HEK293 (cell line): ENCODE data around the gene GGNBP2.
A peak's percentile ranks its signal among the peaks of the same experiment; 100 is the strongest.
"Not testable (repeated sequence)": the region's sequence is repeated elsewhere in the genome, so short reads cannot be mapped to it uniquely, and the experiment has no call there.

Source experiments
- CTCF ChIA-PET: fragments of 350-600 bp; formaldehyde crosslinking; extraction: SDS; loops from one replicate; lab custom pipeline; 2021; ENCODE audit warnings: antibody characterized with exemption; lab: Yijun Ruan, JAX
- POLR2A ChIA-PET: fragments of 300-600 bp; formaldehyde crosslinking; extraction: SDS; loops from one replicate; lab custom pipeline; 2020; ENCODE audit warnings: antibody characterized with exemption, inconsistent platforms; lab: Yijun Ruan, JAX
- H3K27ac ChIP-seq: fragments of 200-500 bp; sonication (Bioruptor generic); 2 replicates; pipeline ENCODE4 v1.5.1; 2014; ENCODE audit warnings: low read depth, low read length, control low read depth, inconsistent platforms; ENCODE audit errors: extremely low read depth
- H3K36me3 ChIP-seq, 2 experiments: fragments of 200-500 bp in 1 of 2; sonication (Bioruptor generic) in 1 of 2; 1 replicate in 1 of 2; 2 replicates in 1 of 2; pipeline ENCODE4 v1.5.1; 2014 to 2017; ENCODE audit warnings: inconsistent platforms in 2 of 2, low read length in 2 of 2; ENCODE audit not compliant: control insufficient read depth in 2 of 2, insufficient read depth in 1 of 2
- H3K4me1 ChIP-seq: fragments of 200-500 bp; sonication (Bioruptor generic); 2 replicates; pipeline ENCODE4 v1.5.1; 2014; ENCODE audit warnings: mild to moderate bottlenecking, low read length, inconsistent platforms; ENCODE audit not compliant: control insufficient read depth, insufficient read depth
- H3K4me3 ChIP-seq: 2 replicates; pipeline ENCODE4 v1.5.1; 2011; ENCODE audit warnings: low read depth, mild to moderate bottlenecking, control low read depth, low read length, moderate library complexity
- H3K9me3 ChIP-seq: fragments of 200-500 bp; sonication (Bioruptor generic); 2 replicates; pipeline ENCODE4 v1.5.1; 2014; ENCODE audit warnings: low read depth, low read length, inconsistent platforms; ENCODE audit not compliant: control insufficient read depth, insufficient read depth
- HOXC10 ChIP-seq: sonication (generic); formaldehyde crosslinking; IDR thresholded peaks from 2 replicates; pipeline ENCODE4 v1.8.1; 2023; ENCODE audit warnings: mild to moderate bottlenecking, missing genetic modification reagents
- KLF9 ChIP-seq: fragments of 450-650 bp; formaldehyde crosslinking; IDR thresholded peaks from 2 replicates; pipeline ENCODE4 v1.5.1; 2016; ENCODE audit warnings: missing biosample characterization, missing genetic modification characterization, low read depth
- MYNN ChIP-seq: fragments of 450-650 bp; formaldehyde crosslinking; IDR thresholded peaks from 2 replicates; pipeline ENCODE4 v1.5.1; 2016; ENCODE audit warnings: missing biosample characterization, missing genetic modification characterization, borderline replicate concordance
- OSR2 ChIP-seq: fragments of 450-650 bp; formaldehyde crosslinking; IDR thresholded peaks from 2 replicates; pipeline ENCODE4 v1.5.1; 2016; ENCODE audit warnings: missing biosample characterization, missing genetic modification characterization
- SALL2 ChIP-seq: fragments of 450-650 bp; formaldehyde crosslinking; IDR thresholded peaks from 2 replicates; pipeline ENCODE4 v1.5.0; 2017; ENCODE audit warnings: missing biosample characterization, mild to moderate bottlenecking, missing genetic modification characterization, borderline replicate concordance
- SCRT1 ChIP-seq: fragments of 450-650 bp; formaldehyde crosslinking; IDR thresholded peaks from 2 replicates; pipeline ENCODE4 v1.5.1; 2016; ENCODE audit warnings: missing biosample characterization, missing genetic modification characterization, borderline replicate concordance
- SP2 ChIP-seq: fragments of 450-650 bp; formaldehyde crosslinking; IDR thresholded peaks from 2 replicates; pipeline ENCODE4 v1.5.1; 2016; ENCODE audit warnings: missing biosample characterization, missing genetic modification characterization
- ZNF10 ChIP-seq: fragments of 450-650 bp; formaldehyde crosslinking; IDR thresholded peaks from 2 replicates; pipeline ENCODE4 v1.5.1; 2017; ENCODE audit warnings: missing biosample characterization, missing genetic modification characterization
- ZNF121 ChIP-seq: fragments of 450-650 bp; formaldehyde crosslinking; IDR thresholded peaks from 2 replicates; pipeline ENCODE4 v1.5.1; 2016; ENCODE audit warnings: missing biosample characterization, missing genetic modification characterization
- ZNF155 ChIP-seq: fragments of 450-650 bp; formaldehyde crosslinking; IDR thresholded peaks from 2 replicates; pipeline ENCODE4 v1.5.1; 2016; ENCODE audit warnings: missing biosample characterization, missing genetic modification characterization
- ZNF169 ChIP-seq: fragments of 450-650 bp; formaldehyde crosslinking; IDR thresholded peaks from 2 replicates; pipeline ENCODE4 v1.5.1; 2016; ENCODE audit warnings: missing biosample characterization, missing genetic modification characterization
- ZNF248 ChIP-seq: fragments of 450-650 bp; formaldehyde crosslinking; IDR thresholded peaks from 2 replicates; pipeline ENCODE4 v1.5.1; 2017; ENCODE audit warnings: missing biosample characterization, missing genetic modification characterization
- ZNF266 ChIP-seq: fragments of 450-650 bp; formaldehyde crosslinking; IDR thresholded peaks from 2 replicates; pipeline ENCODE4 v1.5.1; 2016; ENCODE audit warnings: missing biosample characterization, missing genetic modification characterization, low read depth
- ZNF280D ChIP-seq: fragments of 450-650 bp; formaldehyde crosslinking; IDR thresholded peaks from 2 replicates; pipeline ENCODE4 v1.5.1; 2016; ENCODE audit warnings: missing biosample characterization, missing genetic modification characterization
- ZNF302 ChIP-seq: fragments of 450-650 bp; formaldehyde crosslinking; IDR thresholded peaks from 2 replicates; pipeline ENCODE4 v1.5.1; 2016; ENCODE audit warnings: missing biosample characterization, missing genetic modification characterization, low read depth
- ZNF433 ChIP-seq: fragments of 450-650 bp; formaldehyde crosslinking; IDR thresholded peaks from 2 replicates; pipeline ENCODE4 v1.5.1; 2016; ENCODE audit warnings: missing biosample characterization, missing genetic modification characterization, low read depth
- ZNF623 ChIP-seq: fragments of 450-650 bp; formaldehyde crosslinking; IDR thresholded peaks from 2 replicates; pipeline ENCODE4 v1.5.1; 2016; ENCODE audit warnings: missing biosample characterization, missing genetic modification characterization
- ZNF660 ChIP-seq: fragments of 450-650 bp; IDR thresholded peaks from 2 replicates; pipeline ENCODE4 v1.5.1; 2018; ENCODE audit warnings: missing biosample characterization, mild to moderate bottlenecking, missing genetic modification characterization
- ZNF677 ChIP-seq: fragments of 450-650 bp; IDR thresholded peaks from 2 replicates; pipeline ENCODE4 v1.5.0; 2018; ENCODE audit warnings: missing biosample characterization, mild to moderate bottlenecking, missing genetic modification characterization, moderate library complexity
- ZNF768 ChIP-seq: fragments of 450-650 bp; formaldehyde crosslinking; IDR thresholded peaks from 2 replicates; pipeline ENCODE4 v1.5.1; 2018; ENCODE audit warnings: missing biosample characterization, mild to moderate bottlenecking, missing genetic modification characterization
- ZNF777 ChIP-seq: fragments of 450-650 bp; formaldehyde crosslinking; IDR thresholded peaks from 2 replicates; pipeline ENCODE4 v1.5.1; 2017; ENCODE audit warnings: missing biosample characterization, missing genetic modification characterization, borderline replicate concordance
- ZNF837 ChIP-seq: fragments of 450-650 bp; formaldehyde crosslinking; IDR thresholded peaks from 2 replicates; pipeline ENCODE4 v1.5.1; 2016; ENCODE audit warnings: missing biosample characterization, missing genetic modification characterization
- ZSCAN30 ChIP-seq: fragments of 450-650 bp; IDR thresholded peaks from 2 replicates; pipeline ENCODE4 v1.5.1; 2018; ENCODE audit warnings: missing biosample characterization, mild to moderate bottlenecking, missing genetic modification characterization, moderate library complexity

Gene GGNBP2

GRCh38 chr17:36507266-36507665 lies 37.5 kb upstream of the GGNBP2 start (continued):
- no peak for TF ChIP-seq ZNF433
- TF ChIP-seq, all 188 proteins: peak for 0

GRCh38 chr17:36508439-36508838 lies 36.3 kb upstream of the GGNBP2 start:
- H3K27ac ChIP-seq, H3K4me1 ChIP-seq, POLR2A ChIA-PET, H3K4me3 ChIP-seq, H3K9me3 ChIP-seq, CTCF ChIA-PET: not testable (repeated sequence)
- peaks cover 29 to 97% of the 10 kb centered on the region in 2 experiments for H3K36me3 ChIP-seq
- TF ChIP-seq ZNF121 (tag by site-specific recombination) = peak; percentile 94

- TF ChIP-seq ZNF266 (tag by site-specific recombination) = no peak
- peak; percentile 97 for TF ChIP-seq ZNF623
- TF ChIP-seq, all 188 proteins: peak for 1
- ChIA-PET CTCF (no interaction called here), POLR2A (interaction anchor here (1.2 kb wide), 1 partner anchor 92 kb away, joined by 3 read pairs; the partner anchor contains the start of gene MRM1)
- Histone ChIP-seq H3K27ac (no peak overlapping the region), H3K36me3 (peaks cover 21 to 97% of the 10 kb centered on the region in 2 experiments), H3K4me3 (no peak overlapping the region), H3K9me3 (no peaks in the 10 kb centered on the region), H3K4me1 (no peaks in the 10 kb centered on the region)
Measured at GRCh38 chr17:36509272-36509985, 35.3 kb upstream of the GGNBP2 start.

- CTCF ChIA-PET = no interaction called here
- H3K27ac ChIP-seq = no peak overlapping the region
Measured at GRCh38 chr17:36510636-36511035, 34.1 kb upstream of the GGNBP2 start.

GRCh38 chr17:36511216-36511615 lies 33.5 kb upstream of the GGNBP2 start:
- Histone ChIP-seq H3K27ac (no peak overlapping the region), H3K36me3 (peaks cover 8 to 98% of the 10 kb centered on the region in 2 experiments), H3K4me3 (no peak overlapping the region), H3K9me3 (no peaks in the 10 kb centered on the region), H3K4me1 (no peaks in the 10 kb centered on the region)
- no peak for TF ChIP-seq SALL2 (tag by site-specific recombination)
- TF ChIP-seq SCRT1 = no peak
- no peak for TF ChIP-seq ZNF302 (tag by site-specific recombination)
- TF ChIP-seq HOXC10 (CRISPR knock-in tag) = no peak
- TF ChIP-seq ZNF660 = no peak
- no peak for TF ChIP-seq MYNN (tag by site-specific recombination)
- no peak for TF ChIP-seq OSR2
- TF ChIP-seq ZNF280D (tag by site-specific recombination) = no peak
- no peak for TF ChIP-seq ZNF155 (tag by site-specific recombination)
- no peak for TF ChIP-seq KLF9 (tag by site-specific recombination)
- no peak for TF ChIP-seq ZNF248 (tag by site-specific recombination)
- TF ChIP-seq ZNF768 (tag by site-specific recombination) = no peak
- no peak for TF ChIP-seq ZNF777
- TF ChIP-seq ZNF837 = no peak
- TF ChIP-seq ZSCAN30 (tag by site-specific recombination) = no peak
- no peak for TF ChIP-seq ZNF10 (tag by site-specific recombination)
- TF ChIP-seq ZNF677 = no peak
- TF ChIP-seq SP2 (tag by site-specific recombination) = no peak
- POLR2A ChIA-PET = no interaction called here
- CTCF ChIA-PET = no interaction called here

More at GRCh38 chr17:36510636-36511035, 34.1 kb upstream of the GGNBP2 start:
- Histone ChIP-seq H3K4me1 (no peaks in the 10 kb centered on the region), H3K36me3 (peaks cover 12 to 98% of the 10 kb centered on the region in 2 experiments), H3K9me3 (no peaks in the 10 kb centered on the region), H3K4me3 (no peak overlapping the region)
- TF ChIP-seq ZNF169 (tag by site-specific recombination) = no peak
- POLR2A ChIA-PET = no interaction called here
